HT-29 (cell line): ENCODE data around the gene PHF12. TPM values are rescaled to one million over a fixed set of nuclear protein-coding genes. Genes with fewer than 3 reads are reported as not detected.
"Not testable (repeated sequence)": the region's sequence is repeated elsewhere in the genome, so short reads cannot be mapped to it uniquely, and the experiment has no call there.

Source experiments
- DNase-seq: peaks from one replicate; pipeline ENCODE4 v3.0.0-alpha.2; 2015; ENCODE audit warnings: low spot score
- total RNA-seq: library from RNA; depleted of rRNA; stranded (reverse); fragments of >200 nt; shearing (Covaris generic); gene quantifications from 2 replicates; pipeline ENCODE4 v1.2.3, GENCODE V29; 2014

PHF12 gene
- total RNA-seq, 1 experiment from 2014 or later, result 32.0 TPM

GRCh38 chr17:28935744-28936460 is 15.4 kb downstream of the PHF12 start:
- DNase-seq, result no peak

GRCh38 chr17:28934508-28934907 is 16.8 kb downstream of the PHF12 start:
- DNase-seq, result not testable (repeated sequence)

GRCh38 chr17:28929787-28930186 is 21.5 kb downstream of the PHF12 start:
- DNase-seq, result no peak

GRCh38 chr17:28928061-28928460 is 23.3 kb downstream of the PHF12 start:
- no peak for DNase-seq

GRCh38 chr17:28926786-28927185 is 24.5 kb downstream of the PHF12 start:
- DNase-seq, result no peak

GRCh38 chr17:28926366-28926765 is 25.0 kb downstream of the PHF12 start:
- no peak for DNase-seq

GRCh38 chr17:28925912-28926365 is 25.4 kb downstream of the PHF12 start:
- DNase-seq, result no peak

- no peak for DNase-seq
Measured at GRCh38 chr17:28920201-28920600, 31.1 kb downstream of the PHF12 start.

- no peak for DNase-seq
Measured at GRCh38 chr17:28918295-28918694, 33.0 kb downstream of the PHF12 start.

GRCh38 chr17:28917465-28917864 is 33.9 kb downstream of the PHF12 start:
- no peak for DNase-seq

GRCh38 chr17:28917029-28917428 is 34.3 kb downstream of the PHF12 start:
- DNase-seq, result no peak

GRCh38 chr17:28916302-28916934 is 34.9 kb downstream of the PHF12 start:
- DNase-seq, result peak; percentile 59

GRCh38 chr17:28912938-28913333 is 38.4 kb downstream of the PHF12 start:
- DNase-seq, result no peak

- DNase-seq, result no peak
Measured at GRCh38 chr17:28912281-28912937, 38.9 kb downstream of the PHF12 start.

GRCh38 chr17:28911411-28912045 is 39.8 kb downstream of the PHF12 start:
- DNase-seq, result no peak

- no peak for DNase-seq
Measured at GRCh38 chr17:28910534-28910933, 40.8 kb downstream of the PHF12 start.

GRCh38 chr17:28908640-28909167 is 42.6 kb downstream of the PHF12 start:
- no peak for DNase-seq

- DNase-seq, result no peak
Measured at GRCh38 chr17:28907709-28908475, 43.4 kb downstream of the PHF12 start.

GRCh38 chr17:28906706-28907438 is 44.4 kb downstream of the PHF12 start:
- DNase-seq, result no peak

- no peak for DNase-seq
Measured at GRCh38 chr17:28906276-28906675, 45.0 kb downstream of the PHF12 start.
